ENCODE results near the gene POLG. TPM values are rescaled to one million over a fixed set of nuclear protein-coding genes. Genes with fewer than 3 reads are reported as not detected.
A peak's percentile ranks its signal among the peaks of the same experiment; 100 is the strongest.

POLG gene
- total and polyA plus RNA-seq, 2 of the 4 experiments (the other 2 are of a cell fraction): 19.9 to 30.6 TPM

GRCh38 chr15:89303986-89304385 is 30.6 kb downstream of the POLG start:
- H3K9ac ChIP-seq (ENCODE audit: low read depth, low read length): no peak overlapping the region
- peak; percentile 55 for DNase-seq
- peaks cover 9% of the 10 kb centered on the region for H3K36me3 ChIP-seq (ENCODE audit: control insufficient read depth, insufficient read depth, low read length)
- no CpG with 5 or more reads among the region's 2 CpGs for WGBS, 2 experiments (ENCODE audit: extremely low coverage in 2 of 2, insufficient read length in 1 of 2)
- H3K4ac ChIP-seq (ENCODE audit: low read depth, low read length): no peak overlapping the region
- H4K5ac ChIP-seq (ENCODE audit: low read depth, low read length): no peak overlapping the region
- H3K14ac ChIP-seq (replicated peaks; ENCODE audit: low read depth, low read length): no peak overlapping the region
- H3K23ac ChIP-seq (ENCODE audit: low read depth, low read length): no peak overlapping the region
- dilution Hi-C loops (cut with HindIII; ENCODE audit: low sequenced_read_pairs, unreplicated experiment): no loop called here
- no peak overlapping the region for H2BK15ac ChIP-seq (ENCODE audit: low read depth, low read length)
- H2BK20ac ChIP-seq (ENCODE audit: low read depth, low read length): no peak overlapping the region
- CTCF ChIA-PET: interaction anchor here (0.6 kb wide), 1 partner anchor 21 kb away, joined by 4 read pairs; no protein-coding TSS in a partner anchor
- H3K4me2 ChIP-seq (ENCODE audit: low read depth, low read length): no peak overlapping the region
- no peak overlapping the region for H3K4me3 ChIP-seq (ENCODE audit: insufficient read depth, low read depth, low read length)
- H3K9me1 ChIP-seq (ENCODE audit: insufficient read depth, low read length): no peaks in the 10 kb centered on the region; the same call in 1 of the 2 replicates
- POLR2A ChIA-PET (ENCODE audit: unreplicated experiment): no interaction called here
- H4K20me1 ChIP-seq (ENCODE audit: insufficient read depth, low read length): no peaks in the 10 kb centered on the region
- no peak; the same call in 1 of the 2 replicates for ATAC-seq (ENCODE audit: low read depth)
- H3K18ac ChIP-seq (ENCODE audit: low read depth, low read length): no peak overlapping the region
- H3K56ac ChIP-seq (ENCODE audit: extremely low read depth, insufficient read depth, low read length): no peak overlapping the region
- in situ Hi-C loops (cut with MboI; ENCODE audit: low sequenced_read_pairs): no loop called here
- peaks cover 7% of the 10 kb centered on the region; the same call in 1 of the 2 replicates for H3K4me1 ChIP-seq (ENCODE audit: control insufficient read depth, insufficient read depth, low read length)
- no peaks in the 10 kb centered on the region for H3K27me3 ChIP-seq (ENCODE audit: control insufficient read depth, insufficient read depth, low read length)
- no peak overlapping the region for H2AK5ac ChIP-seq (ENCODE audit: low read depth, low read length)
- H4K8ac ChIP-seq (ENCODE audit: low read depth in 2 of 2, low read length in 2 of 2): no peak overlapping the region
- no peak overlapping the region for H3K27ac ChIP-seq (ENCODE audit: insufficient read depth, low read length)
- no peaks in the 10 kb centered on the region; a peak in 1 of 4 replicates for H3K79me1 ChIP-seq (ENCODE audit: low read depth in 1 of 2, low read length in 2 of 2)
- H2AFZ ChIP-seq (replicated peaks; ENCODE audit: low read length, poor library complexity): no peak overlapping the region
- H3K9me3 ChIP-seq (ENCODE audit: control insufficient read depth, insufficient read depth, low read length): peaks cover 2% of the 10 kb centered on the region; the same call in 1 of the 2 replicates
- intact Hi-C loops (cut with micrococcal nuclease): loop anchor here (10.0 kb wide), 2 partner anchors 249 to 399 kb away; no protein-coding TSS in a partner anchor
- no peak overlapping the region for H2BK120ac ChIP-seq (ENCODE audit: low read depth, low read length)
- no peak overlapping the region for H2AK9ac ChIP-seq (replicated peaks; ENCODE audit: low read depth, low read length, poor library complexity)
- TF ChIP-seq ELK1 (IDR thresholded peaks at IDR 0.05; ENCODE audit: borderline replicate concordance, low read depth, low read length) (no peak), MAZ (IDR thresholded peaks at IDR 0.05; ENCODE audit: borderline replicate concordance, low read depth, low read length) (no peak), FOS (IDR thresholded peaks at IDR 0.05; ENCODE audit: low read depth, low read length) (no peak), NFE2L2 (IDR thresholded peaks at IDR 0.05; ENCODE audit: low read depth, low read length) (no peak), POLR2A (IDR thresholded peaks at IDR 0.05; ENCODE audit: low read depth, low read length) (no peak)
- no TSS peak for BruUV-seq (replicated peaks)
- H2BK5ac ChIP-seq (ENCODE audit: low read depth, low read length, poor library complexity, severe bottlenecking): peak overlapping the region; percentile 24
- H4K91ac ChIP-seq (ENCODE audit: insufficient read depth, low read depth, low read length): no peak overlapping the region

Data from IMR-90 (cell line).